Glutamatergic neuron (in vitro differentiated cells): Measurements from ENCODE around the gene SERPINA6. TPM values are rescaled to one million over a fixed set of nuclear protein-coding genes. Genes with fewer than 3 reads are reported as not detected.

Experiments
- DNase-seq: peaks from one replicate; pipeline ENCODE4 v3.0.0; 2022
- H3K27ac Mint-ChIP-seq: one replicate; pipeline ENCODE4 v1.8.0; 2020; ENCODE audit warnings: mild to moderate bottlenecking, mixed read lengths, inconsistent platforms; ENCODE audit not compliant: unreplicated experiment
- H3K27me3 Mint-ChIP-seq: one replicate; pipeline ENCODE4 v1.8.0; 2020; ENCODE audit warnings: mild to moderate bottlenecking, moderate library complexity, mixed read lengths, inconsistent platforms; ENCODE audit not compliant: unreplicated experiment
- H3K36me3 Mint-ChIP-seq: one replicate; pipeline ENCODE4 v1.8.0; 2020; ENCODE audit warnings: mild to moderate bottlenecking, mixed read lengths, inconsistent platforms; ENCODE audit not compliant: unreplicated experiment
- H3K4me1 Mint-ChIP-seq: one replicate; pipeline ENCODE4 v1.8.0; 2020; ENCODE audit warnings: mild to moderate bottlenecking, low read depth, mixed read lengths, inconsistent platforms; ENCODE audit not compliant: unreplicated experiment
- H3K4me3 Mint-ChIP-seq: one replicate; pipeline ENCODE4 v1.8.0; 2020; ENCODE audit warnings: mild to moderate bottlenecking, mixed read lengths, inconsistent platforms; ENCODE audit not compliant: unreplicated experiment
- H3K9me3 Mint-ChIP-seq: one replicate; pipeline ENCODE4 v1.8.0; 2020; ENCODE audit warnings: mild to moderate bottlenecking, moderate library complexity, mixed read lengths, inconsistent platforms; ENCODE audit not compliant: unreplicated experiment
- CTCF ChIP-seq: fragments of 200-600 bp; sonication (generic); IDR thresholded peaks from one replicate; pipeline ENCODE4 v1.5.0; 2021; ENCODE audit not compliant: partially characterized antibody, unreplicated experiment
- total RNA-seq: library from RNA; stranded (reverse); fragmentation: NEBNext Ultra II Directional; extraction: Animal tissue kit (Norgen Biotek cat#: 25700); gene quantifications from one replicate; pipeline ENCODE4 v1.2.1, GENCODE V29; 2021; ENCODE audit not compliant: unreplicated experiment

Gene SERPINA6
- total RNA-seq, 1 donor from 2014 or later, result not detected

GRCh38 chr14:94292872-94293577 lies 30.1 kb downstream of the SERPINA6 start, which contains the start of gene SERPINA10:
Gene SERPINA10 (minus strand): TSS chr14:94293268. CDS start chr14:94290593, 2,675 bp downstream.
- Mint-ChIP-seq H3K9me3 (peaks cover 1% of the 10 kb centered on the region), H3K4me3 (no peak within 1 kb of the TSS), H3K36me3 (no peaks in the 10 kb centered on the region), H3K27me3 (peaks cover 3% of the 10 kb centered on the region), H3K4me1 (no peaks in the 10 kb centered on the region), H3K27ac (no peak within 1 kb of the TSS)
- no peak for DNase-seq
- TF ChIP-seq CTCF, result no peak

- Mint-ChIP-seq H3K27me3 (peaks cover 3% of the 10 kb centered on the region), H3K27ac (no peak overlapping the region), H3K36me3 (no peaks in the 10 kb centered on the region), H3K4me1 (no peaks in the 10 kb centered on the region), H3K9me3 (peaks cover 1% of the 10 kb centered on the region), H3K4me3 (no peak overlapping the region)
- no peak for TF ChIP-seq CTCF
- DNase-seq, result no peak
Measured at GRCh38 chr14:94292526-94292871, 30.6 kb downstream of the SERPINA6 start.

GRCh38 chr14:94291906-94292525 lies 31.1 kb downstream of the SERPINA6 start:
- no peak overlapping the region for H3K27ac Mint-ChIP-seq
- H3K4me1 Mint-ChIP-seq, result no peaks in the 10 kb centered on the region
- DNase-seq, result no peak
- no peaks in the 10 kb centered on the region for H3K36me3 Mint-ChIP-seq
- no peak overlapping the region for H3K4me3 Mint-ChIP-seq
- no peak for TF ChIP-seq CTCF
- peaks cover 3% of the 10 kb centered on the region for H3K27me3 Mint-ChIP-seq
- peaks cover 1% of the 10 kb centered on the region for H3K9me3 Mint-ChIP-seq

GRCh38 chr14:94291159-94291905 lies 31.8 kb downstream of the SERPINA6 start:
- H3K27ac Mint-ChIP-seq, result no peak overlapping the region
- DNase-seq, result no peak
- peaks cover 1% of the 10 kb centered on the region for H3K9me3 Mint-ChIP-seq
- TF ChIP-seq CTCF, result no peak
- H3K27me3 Mint-ChIP-seq, result peaks cover 3% of the 10 kb centered on the region
- no peaks in the 10 kb centered on the region for H3K4me1 Mint-ChIP-seq
- H3K36me3 Mint-ChIP-seq, result no peaks in the 10 kb centered on the region
- H3K4me3 Mint-ChIP-seq, result no peak overlapping the region

- Mint-ChIP-seq H3K4me3 (no peak overlapping the region), H3K27ac (no peak overlapping the region), H3K9me3 (peaks cover 1% of the 10 kb centered on the region), H3K27me3 (peaks cover 3% of the 10 kb centered on the region), H3K4me1 (no peaks in the 10 kb centered on the region), H3K36me3 (no peaks in the 10 kb centered on the region)
- TF ChIP-seq CTCF, result no peak
- no peak for DNase-seq
Measured at GRCh38 chr14:94290197-94290596, 32.9 kb downstream of the SERPINA6 start.
